ENCODE data around the gene CERT1. TPM values are rescaled to one million over a fixed set of nuclear protein-coding genes. Genes with fewer than 3 reads are reported as not detected.

The CERT1 gene
- total and polyA plus RNA-seq, 2 experiments from 2014 or later = 15.6 to 42.0 TPM

- Histone ChIP-seq H3K36me3 (replicated peaks; ENCODE audit: insufficient read depth, low read depth) (no peaks in the 10 kb centered on the region), H4K20me1 (ENCODE audit: insufficient read depth, poor library complexity, severe bottlenecking) (no peaks in the 10 kb centered on the region), H3K27ac (peak overlapping the region; percentile 42), H2AFZ (no peak overlapping the region), H3K9me2 (replicated peaks; ENCODE audit: insufficient read depth) (no peaks in the 10 kb centered on the region), H3K27me3 (no peaks in the 10 kb centered on the region), H3K4me3 (no peak overlapping the region), H3K4me2 (no peak overlapping the region), H3K79me2 (no peaks in the 10 kb centered on the region), H3K9me3 (ENCODE audit: low read depth) (no peaks in the 10 kb centered on the region), H3K4me1 (ENCODE audit: insufficient read depth) (peaks cover 16% of the 10 kb centered on the region)
- WGBS (ENCODE audit: low lambda C conversion rate, missing lambda C conversion rate) = 70% methylated on average over 4 of the region's 4 CpGs
- TF ChIP-seq EZH2 (IDR thresholded peaks at IDR 0.05; ENCODE audit: borderline replicate concordance) = no peak
- no peak for TF ChIP-seq CTCF (IDR thresholded peaks at IDR 0.05; ENCODE audit: poor library complexity)
- TF ChIP-seq EZH2phosphoT487 (IDR thresholded peaks at IDR 0.05; ENCODE audit: low read depth, severe bottlenecking, unreplicated experiment) = no peak
- no peak for DNase-seq (ENCODE audit: low spot score)
Measured at GRCh38 chr5:75331095-75332090, 180.0 kb downstream of the CERT1 start.

DNA sequence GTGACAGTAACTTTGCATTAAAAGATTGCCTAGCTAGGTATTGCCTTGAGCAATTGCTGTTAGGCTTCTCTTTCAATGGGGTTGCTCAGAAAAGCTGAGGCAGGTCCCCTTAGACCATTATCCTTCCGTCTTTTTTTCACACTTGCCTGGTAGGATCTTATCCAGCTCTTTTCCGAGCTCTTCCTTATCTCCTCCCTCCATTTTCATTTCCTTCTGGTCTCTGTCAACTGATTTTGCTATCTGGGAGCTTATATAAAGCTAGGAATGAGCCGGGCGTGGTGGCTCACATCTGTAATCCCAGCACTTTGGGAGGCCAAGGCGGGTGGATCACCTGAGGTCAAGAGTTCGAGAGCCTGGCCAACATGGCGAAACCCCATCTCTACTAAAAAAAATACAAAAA, 181.0 kb downstream of the CERT1 start:
- Histone ChIP-seq H3K9me2 (replicated peaks; ENCODE audit: insufficient read depth) (no peaks in the 10 kb centered on the region), H3K27ac (no peak overlapping the region), H3K4me1 (ENCODE audit: insufficient read depth) (peaks cover 10% of the 10 kb centered on the region), H2AFZ (no peak overlapping the region), H3K27me3 (no peaks in the 10 kb centered on the region), H3K36me3 (replicated peaks; ENCODE audit: insufficient read depth, low read depth) (no peaks in the 10 kb centered on the region), H4K20me1 (ENCODE audit: insufficient read depth, poor library complexity, severe bottlenecking) (no peaks in the 10 kb centered on the region), H3K9me3 (ENCODE audit: low read depth) (no peaks in the 10 kb centered on the region), H3K4me3 (no peak overlapping the region), H3K4me2 (no peak overlapping the region), H3K79me2 (no peaks in the 10 kb centered on the region)
- DNase-seq (ENCODE audit: low spot score) = no peak
- WGBS (ENCODE audit: low lambda C conversion rate, missing lambda C conversion rate) = 80% methylated on average over 7 of the region's 7 CpGs
- TF ChIP-seq EZH2phosphoT487 (IDR thresholded peaks at IDR 0.05; ENCODE audit: low read depth, severe bottlenecking, unreplicated experiment) (no peak), EZH2 (IDR thresholded peaks at IDR 0.05; ENCODE audit: borderline replicate concordance) (no peak), CTCF (IDR thresholded peaks at IDR 0.05; ENCODE audit: poor library complexity) (no peak)

Small RNAs within 50 kb of the gene (small RNA-seq; reads per million reads assigned to genes)
- not detected for gene RNU7-175P

Other genes with a start within 250 kb of the CERT1 start
- 207 and 208 TPM in 2 replicates for gene HMGCR, start 174.4 kb downstream of the CERT1 start, total RNA-seq
- 70.2 and 76.1 TPM in 2 replicates for gene HMGCR, start 174.4 kb downstream of the CERT1 start, polyA plus RNA-seq
- 22.0 and 27.1 TPM in 2 replicates for gene POLK, start 262 bp upstream of the CERT1 start, total RNA-seq
- 9.0 and 11.1 TPM in 2 replicates for gene POLK, start 262 bp upstream of the CERT1 start, polyA plus RNA-seq
- 1.4 and 4.7 TPM in 2 replicates for gene ANKDD1B, start 99.8 kb upstream of the CERT1 start, total RNA-seq
- gene ANKDD1B, start 99.8 kb upstream of the CERT1 start, polyA plus RNA-seq = 0.71 and 2.3 TPM in 2 replicates
- gene POC5, start 205.8 kb upstream of the CERT1 start, total RNA-seq = 19.2 and 19.5 TPM in 2 replicates
- gene POC5, start 205.8 kb upstream of the CERT1 start, polyA plus RNA-seq = 4.6 and 5.2 TPM in 2 replicates